Effector memory CD4-positive, alpha-beta T cell (primary cell): ENCODE results near the gene LZTS2.
A peak's percentile ranks its signal among the peaks of the same experiment; 100 is the strongest.
"Not testable (repeated sequence)": the region's sequence is repeated elsewhere in the genome, so short reads cannot be mapped to it uniquely, and the experiment has no call there.

Experiments
- DNase-seq, 3 donors: peaks; one replicate each; pipeline ENCODE4 v3.0.0-alpha.2; 2020
- H3K27ac ChIP-seq: 2 replicates; pipeline ENCODE4 v1.7.0; 2013; ENCODE audit warnings: mild to moderate bottlenecking, low read length, moderate library complexity; ENCODE audit not compliant: insufficient read depth, poor library complexity, severe bottlenecking
- H3K27me3 ChIP-seq: replicated peaks from 2 replicates; pipeline ENCODE4 v1.7.0; 2013; ENCODE audit warnings: mild to moderate bottlenecking, low read length; ENCODE audit not compliant: insufficient read depth, control insufficient read depth, poor library complexity, severe bottlenecking
- H3K36me3 ChIP-seq: 2 replicates; pipeline ENCODE4 v1.7.0; 2013; ENCODE audit warnings: mild to moderate bottlenecking, low read length, moderate library complexity; ENCODE audit not compliant: control insufficient read depth, insufficient read depth
- H3K4me1 ChIP-seq: 2 replicates; pipeline ENCODE4 v1.7.0; 2013; ENCODE audit warnings: low read length, mild to moderate bottlenecking; ENCODE audit not compliant: control insufficient read depth, insufficient read depth, poor library complexity, severe bottlenecking
- H3K4me3 ChIP-seq: 2 replicates; pipeline ENCODE4 v1.7.0; 2013; ENCODE audit warnings: low read length, low read depth, mild to moderate bottlenecking; ENCODE audit not compliant: insufficient read depth, poor library complexity, severe bottlenecking
- H3K9me3 ChIP-seq: 2 replicates; pipeline ENCODE4 v1.7.0; 2013; ENCODE audit warnings: mild to moderate bottlenecking, low read length, moderate library complexity; ENCODE audit not compliant: control insufficient read depth

LZTS2 gene

DNA sequence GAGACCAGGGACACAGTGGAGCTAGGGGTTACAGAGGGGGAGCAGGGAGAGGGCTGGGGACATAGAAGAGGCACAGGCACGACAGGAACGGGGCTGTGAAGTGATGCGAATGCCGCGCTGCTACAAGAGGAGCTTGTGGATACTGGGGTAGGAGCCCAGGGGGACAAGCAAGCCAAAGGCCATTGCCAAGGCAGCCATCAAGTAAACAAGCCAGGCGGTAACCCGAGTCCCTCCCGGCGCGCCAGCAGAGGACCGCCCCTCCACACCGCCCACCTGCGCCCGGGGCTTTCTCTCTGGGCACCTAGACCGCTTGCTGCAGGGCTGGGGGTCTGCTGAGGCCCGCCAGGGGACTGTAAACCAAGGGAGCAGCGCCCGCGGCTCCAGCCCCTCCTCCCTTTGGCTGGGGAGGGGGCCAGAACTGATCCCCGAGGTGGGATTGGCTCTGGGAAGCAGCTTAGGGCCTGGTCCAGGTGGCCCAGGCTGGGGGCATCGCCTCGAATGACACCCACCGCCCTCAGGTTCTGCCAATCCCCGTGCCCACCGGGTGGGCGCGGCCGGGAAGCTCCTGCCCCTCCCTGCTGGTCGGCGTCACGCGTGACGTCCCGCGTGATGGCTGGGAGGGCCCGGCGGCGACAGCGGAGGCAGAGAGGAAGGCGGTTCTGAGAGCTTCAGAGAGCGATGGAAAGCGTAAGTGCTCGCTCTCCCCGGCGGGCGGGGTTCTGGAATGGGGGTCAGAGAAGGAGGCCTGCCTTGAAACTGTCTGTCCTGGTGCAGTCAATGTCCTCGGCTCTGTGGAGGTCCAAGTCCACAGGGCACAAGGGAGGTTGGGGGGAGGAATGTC is 32.4 kb downstream of the LZTS2 start:
- Histone ChIP-seq H3K27ac (peak overlapping the region; percentile 92), H3K9me3 (no peaks in the 10 kb centered on the region), H3K36me3 (peaks cover 26% of the 10 kb centered on the region), H3K4me3 (peak overlapping the region; percentile 82), H3K27me3 (no peaks in the 10 kb centered on the region), H3K4me1 (peaks cover 18% of the 10 kb centered on the region)
- DNase-seq = peak; percentile 65 to 79 (median 78)

- H3K36me3 ChIP-seq = peaks cover 33% of the 10 kb centered on the region
- no peaks in the 10 kb centered on the region for H3K27me3 ChIP-seq
- peak overlapping the region; percentile 82 for H3K4me3 ChIP-seq
- no peaks in the 10 kb centered on the region for H3K9me3 ChIP-seq
- peak overlapping the region; percentile 92 for H3K27ac ChIP-seq
- peaks cover 18% of the 10 kb centered on the region for H3K4me1 ChIP-seq
- peak; percentile 32 to 45 (median 45) for DNase-seq
Measured at GRCh38 chr10:101032637-101033224, 33.1 kb downstream of the LZTS2 start.

DNA sequence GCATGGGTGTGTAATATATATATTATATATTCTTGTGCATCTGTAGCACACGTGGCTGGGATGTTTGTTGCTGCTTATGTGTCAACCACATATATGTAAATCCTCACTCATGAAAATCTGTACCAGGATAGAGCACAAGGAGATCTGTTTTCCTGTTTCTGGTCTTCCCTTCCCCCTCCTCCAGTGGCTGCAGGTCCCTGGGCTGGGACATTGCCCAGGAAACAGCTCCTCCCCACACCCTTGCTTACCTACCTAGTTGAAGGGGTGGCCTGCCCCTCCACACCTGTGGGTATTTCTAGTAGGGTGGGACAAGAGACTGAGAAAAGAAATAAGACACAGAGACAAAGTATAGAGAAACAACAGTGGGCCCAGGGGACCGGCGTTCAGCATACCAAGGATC is 33.7 kb downstream of the LZTS2 start:
- peaks cover 38% of the 10 kb centered on the region for H3K36me3 ChIP-seq
- no peak overlapping the region for H3K27ac ChIP-seq
- peaks cover 18% of the 10 kb centered on the region for H3K4me1 ChIP-seq
- no peak for DNase-seq
- no peaks in the 10 kb centered on the region for H3K27me3 ChIP-seq
- no peak overlapping the region for H3K4me3 ChIP-seq
- no peaks in the 10 kb centered on the region for H3K9me3 ChIP-seq

DNA sequence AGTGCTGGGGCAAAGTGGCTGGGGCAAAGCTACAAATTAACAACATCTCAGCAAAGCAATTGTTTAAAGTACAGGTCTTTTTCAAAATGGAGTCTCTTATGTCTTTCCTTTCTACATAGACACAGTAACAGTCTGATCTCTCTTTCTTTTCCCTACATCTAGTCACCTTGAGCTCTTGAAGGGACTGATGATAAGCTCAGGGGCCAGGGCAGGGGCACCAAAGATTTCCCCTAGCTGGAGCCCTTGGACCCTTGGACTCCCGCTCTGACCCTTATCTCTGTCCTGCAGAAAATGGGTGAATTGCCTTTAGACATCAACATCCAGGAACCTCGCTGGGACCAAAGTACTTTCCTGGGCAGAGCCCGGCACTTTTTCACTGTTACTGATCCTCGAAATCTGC is 34.8 kb downstream of the LZTS2 start:
- H3K36me3 ChIP-seq = peaks cover 47% of the 10 kb centered on the region
- not testable (repeated sequence) for DNase-seq

DNA sequence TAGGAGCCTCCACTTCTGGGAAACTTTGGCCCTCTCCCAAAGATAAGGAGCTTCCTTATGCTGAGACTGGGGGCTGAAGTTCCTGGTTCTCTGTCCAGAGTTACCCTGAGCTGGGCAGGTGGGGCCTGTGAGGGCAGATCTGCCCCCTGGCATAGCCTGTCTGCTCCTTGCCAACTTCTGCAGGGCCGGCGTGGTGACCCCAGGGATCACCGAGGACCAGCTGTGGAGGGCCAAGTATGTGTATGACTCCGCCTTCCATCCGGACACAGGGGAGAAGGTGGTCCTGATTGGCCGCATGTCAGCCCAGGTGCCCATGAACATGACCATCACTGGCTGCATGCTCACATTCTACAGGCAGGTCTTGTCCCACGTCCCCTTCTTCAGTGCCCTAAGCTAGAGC is 35.7 kb downstream of the LZTS2 start:
- H3K27me3 ChIP-seq = no peaks in the 10 kb centered on the region
- no peak overlapping the region for H3K4me3 ChIP-seq
- no peaks in the 10 kb centered on the region for H3K9me3 ChIP-seq
- DNase-seq = no peak
- no peak overlapping the region for H3K27ac ChIP-seq
- peaks cover 17% of the 10 kb centered on the region for H3K4me1 ChIP-seq
- H3K36me3 ChIP-seq = peaks cover 52% of the 10 kb centered on the region

More for the DNA sequence above, 34.8 kb downstream of the LZTS2 start:
- H3K9me3 ChIP-seq, H3K27me3 ChIP-seq, H3K27ac ChIP-seq, H3K4me3 ChIP-seq: not testable (repeated sequence)
- H3K4me1 ChIP-seq = peaks cover 18% of the 10 kb centered on the region

DNA sequence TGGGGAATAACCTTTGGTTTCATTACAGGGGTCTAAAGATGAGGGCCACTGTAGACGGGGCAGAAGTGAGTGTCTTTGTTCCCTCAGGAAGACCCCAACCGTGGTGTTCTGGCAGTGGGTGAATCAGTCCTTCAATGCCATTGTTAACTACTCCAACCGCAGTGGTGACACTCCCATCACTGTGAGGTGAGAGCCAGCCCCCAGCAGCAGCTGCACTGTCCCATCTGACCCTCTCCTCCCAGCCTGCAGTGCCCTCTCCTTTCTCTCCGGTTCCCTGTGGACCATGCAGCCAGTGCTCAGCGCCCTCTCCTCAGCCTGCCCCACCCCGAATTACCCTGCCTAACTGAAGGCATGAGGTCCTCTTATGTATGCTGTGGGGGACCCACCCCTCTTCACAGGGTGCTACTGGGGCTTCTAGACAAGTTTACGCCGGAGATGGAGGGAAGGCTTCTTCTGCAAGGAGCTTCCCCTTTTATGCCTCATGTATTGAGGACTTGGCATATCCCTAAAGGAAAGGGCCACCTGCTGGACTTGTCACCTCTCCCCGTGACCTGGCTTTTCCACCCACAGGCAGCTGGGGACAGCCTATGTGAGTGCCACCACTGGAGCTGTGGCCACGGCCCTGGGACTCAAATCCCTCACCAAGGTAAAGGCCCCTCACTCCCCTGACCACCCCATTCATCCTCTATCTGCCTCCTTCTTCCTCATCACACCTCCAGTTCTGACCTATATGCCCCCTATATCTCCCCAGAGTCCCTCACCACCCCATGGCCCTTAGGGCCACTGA is 36.5 kb downstream of the LZTS2 start:
- H3K9me3 ChIP-seq = no peaks in the 10 kb centered on the region
- H3K27ac ChIP-seq = no peak overlapping the region
- no peak overlapping the region for H3K4me3 ChIP-seq
- H3K27me3 ChIP-seq = no peaks in the 10 kb centered on the region
- peaks cover 52% of the 10 kb centered on the region for H3K36me3 ChIP-seq
- no peak for DNase-seq
- H3K4me1 ChIP-seq = peaks cover 11% of the 10 kb centered on the region

- Histone ChIP-seq H3K36me3 (peaks cover 52% of the 10 kb centered on the region), H3K27me3 (no peaks in the 10 kb centered on the region), H3K27ac (no peak overlapping the region), H3K4me3 (no peak overlapping the region), H3K9me3 (no peaks in the 10 kb centered on the region), H3K4me1 (peaks cover 11% of the 10 kb centered on the region)
- no peak for DNase-seq
Measured at GRCh38 chr10:101036726-101037125, 37.1 kb downstream of the LZTS2 start.

DNA sequence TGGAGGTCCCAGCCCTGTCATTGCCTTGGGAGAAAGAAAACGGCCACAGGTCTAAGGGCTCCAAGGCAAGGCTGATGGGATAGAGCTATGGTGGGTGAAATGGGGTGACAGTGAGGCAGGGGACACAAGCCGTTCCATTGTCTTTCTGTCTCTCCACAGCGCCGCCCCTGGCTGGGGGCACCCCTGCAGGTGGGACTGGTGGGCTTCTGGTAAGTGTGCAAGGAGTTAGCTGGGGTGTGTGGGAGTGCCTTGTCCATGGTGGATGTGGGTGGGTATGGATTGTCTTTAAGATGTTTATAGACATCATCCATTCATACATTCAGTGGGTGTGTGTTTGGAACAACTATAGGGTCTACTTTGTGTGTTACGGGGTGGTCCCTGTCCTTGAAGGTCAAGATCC is 38.9 kb downstream of the LZTS2 start:
- Histone ChIP-seq H3K4me1 (peaks cover 11% of the 10 kb centered on the region), H3K27me3 (no peaks in the 10 kb centered on the region), H3K27ac (no peak overlapping the region), H3K4me3 (no peak overlapping the region), H3K36me3 (peaks cover 52% of the 10 kb centered on the region), H3K9me3 (no peaks in the 10 kb centered on the region)
- DNase-seq = no peak

DNA sequence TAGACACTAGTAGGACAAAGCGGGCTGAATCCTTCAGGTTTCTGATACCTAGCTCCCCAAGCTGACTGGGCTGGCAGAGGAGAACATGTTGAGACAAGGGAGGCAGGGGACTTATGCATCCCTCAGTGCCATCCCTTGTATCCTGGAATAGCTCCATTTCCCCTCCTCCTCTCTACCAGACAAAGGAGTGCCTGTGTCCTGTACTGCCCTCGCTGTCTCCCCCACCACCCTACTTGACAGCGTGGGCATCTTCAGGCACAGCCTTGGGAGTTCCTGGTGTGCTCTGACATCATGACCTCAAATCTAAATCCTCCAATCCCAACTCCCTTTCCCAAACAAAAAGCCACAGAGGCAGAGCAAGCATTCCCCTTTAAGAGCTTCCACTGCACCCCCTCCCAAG is 40.5 kb downstream of the LZTS2 start:
- Histone ChIP-seq H3K9me3 (no peaks in the 10 kb centered on the region), H3K27me3 (no peaks in the 10 kb centered on the region), H3K27ac (no peak overlapping the region), H3K4me1 (peaks cover 11% of the 10 kb centered on the region), H3K4me3 (no peak overlapping the region), H3K36me3 (peaks cover 46% of the 10 kb centered on the region)
- no peak for DNase-seq

DNA sequence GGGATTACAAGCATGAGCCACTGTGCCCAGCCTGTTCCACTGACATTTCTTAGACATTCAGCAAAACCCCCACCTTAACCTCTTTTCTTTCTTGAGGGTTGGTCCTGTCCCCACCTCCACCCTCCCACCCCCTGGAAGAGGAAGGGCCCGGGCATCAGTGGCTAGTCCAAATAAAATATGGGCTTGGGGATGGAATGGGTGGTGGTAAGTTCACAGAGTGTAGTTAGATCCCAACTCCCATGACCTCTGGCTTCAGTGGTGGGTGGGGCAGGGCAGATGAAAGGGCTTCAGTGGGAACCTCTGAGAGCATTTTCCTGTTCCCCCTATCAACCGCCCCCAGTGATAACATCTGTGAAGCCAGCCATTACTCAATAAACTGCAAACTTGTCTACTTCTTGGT is 41.2 kb downstream of the LZTS2 start:
- Histone ChIP-seq H3K4me3 (no peak overlapping the region), H3K9me3 (no peaks in the 10 kb centered on the region), H3K27ac (no peak overlapping the region), H3K36me3 (peaks cover 38% of the 10 kb centered on the region), H3K4me1 (peaks cover 11% of the 10 kb centered on the region), H3K27me3 (no peaks in the 10 kb centered on the region)
- no peak for DNase-seq
